HEK293 (cell line): ENCODE data around the gene VDR.

Experiments used
- CTCF ChIA-PET: fragments of 350-600 bp; formaldehyde crosslinking; extraction: SDS; loops from one replicate; lab custom pipeline; 2021; ENCODE audit warnings: antibody characterized with exemption; lab: Yijun Ruan, JAX
- POLR2A ChIA-PET: fragments of 300-600 bp; formaldehyde crosslinking; extraction: SDS; loops from one replicate; lab custom pipeline; 2020; ENCODE audit warnings: antibody characterized with exemption, inconsistent platforms; lab: Yijun Ruan, JAX
- H3K27ac ChIP-seq: fragments of 200-500 bp; sonication (Bioruptor generic); 2 replicates; pipeline ENCODE4 v1.5.1; 2014; ENCODE audit warnings: low read depth, low read length, control low read depth, inconsistent platforms; ENCODE audit errors: extremely low read depth
- H3K36me3 ChIP-seq, 2 experiments: fragments of 200-500 bp in 1 of 2; sonication (Bioruptor generic) in 1 of 2; 1 replicate in 1 of 2; 2 replicates in 1 of 2; pipeline ENCODE4 v1.5.1; 2014 to 2017; ENCODE audit warnings: inconsistent platforms in 2 of 2, low read length in 2 of 2; ENCODE audit not compliant: control insufficient read depth in 2 of 2, insufficient read depth in 1 of 2
- H3K4me1 ChIP-seq: fragments of 200-500 bp; sonication (Bioruptor generic); 2 replicates; pipeline ENCODE4 v1.5.1; 2014; ENCODE audit warnings: mild to moderate bottlenecking, low read length, inconsistent platforms; ENCODE audit not compliant: control insufficient read depth, insufficient read depth
- H3K4me3 ChIP-seq: 2 replicates; pipeline ENCODE4 v1.5.1; 2011; ENCODE audit warnings: low read depth, mild to moderate bottlenecking, control low read depth, low read length, moderate library complexity
- H3K9me3 ChIP-seq: fragments of 200-500 bp; sonication (Bioruptor generic); 2 replicates; pipeline ENCODE4 v1.5.1; 2014; ENCODE audit warnings: low read depth, low read length, inconsistent platforms; ENCODE audit not compliant: control insufficient read depth, insufficient read depth
- GLI2 ChIP-seq: fragments of 450-650 bp; formaldehyde crosslinking; IDR thresholded peaks from 2 replicates; pipeline ENCODE4; 2017; ENCODE audit warnings: missing biosample characterization, missing genetic modification characterization, low read depth, borderline replicate concordance
- GLIS1 ChIP-seq: fragments of 450-650 bp; formaldehyde crosslinking; IDR thresholded peaks from 2 replicates; pipeline ENCODE4 v1.5.1; 2016; ENCODE audit warnings: missing biosample characterization, missing genetic modification characterization
- KLF10 ChIP-seq: fragments of 450-650 bp; IDR thresholded peaks from 2 replicates; pipeline ENCODE4 v1.5.1; 2018; ENCODE audit warnings: missing biosample characterization, mild to moderate bottlenecking, missing genetic modification characterization
- KLF7 ChIP-seq: fragments of 450-650 bp; formaldehyde crosslinking; IDR thresholded peaks from 2 replicates; pipeline ENCODE4 v1.5.1; 2016; ENCODE audit warnings: missing biosample characterization, missing genetic modification characterization, borderline replicate concordance
- KLF9 ChIP-seq: fragments of 450-650 bp; formaldehyde crosslinking; IDR thresholded peaks from 2 replicates; pipeline ENCODE4 v1.5.1; 2016; ENCODE audit warnings: missing biosample characterization, missing genetic modification characterization, low read depth
- SP2 ChIP-seq: fragments of 450-650 bp; formaldehyde crosslinking; IDR thresholded peaks from 2 replicates; pipeline ENCODE4 v1.5.1; 2016; ENCODE audit warnings: missing biosample characterization, missing genetic modification characterization
- TCF7L2 ChIP-seq: IDR thresholded peaks from 2 replicates; pipeline ENCODE4 v1.6.1; 2011; ENCODE audit warnings: low read depth, mild to moderate bottlenecking, inconsistent platforms, low read length, moderate library complexity, borderline replicate concordance
- ZBTB1 ChIP-seq: fragments of 450-650 bp; formaldehyde crosslinking; IDR thresholded peaks from 2 replicates; pipeline ENCODE4 v1.5.1; 2016; ENCODE audit warnings: missing biosample characterization, missing genetic modification characterization
- ZEB2 ChIP-seq: fragments of 450-650 bp; formaldehyde crosslinking; IDR thresholded peaks from 2 replicates; pipeline ENCODE4 v1.5.1; 2016; ENCODE audit warnings: missing biosample characterization, missing genetic modification characterization
- ZFP3 ChIP-seq: fragments of 450-650 bp; formaldehyde crosslinking; IDR thresholded peaks from 2 replicates; pipeline ENCODE4 v1.5.1; 2016; ENCODE audit warnings: low read depth, missing biosample characterization, missing genetic modification characterization
- ZFP37 ChIP-seq: fragments of 450-650 bp; formaldehyde crosslinking; IDR thresholded peaks from 2 replicates; pipeline ENCODE4 v1.5.1; 2016; ENCODE audit warnings: missing biosample characterization, missing genetic modification characterization
- ZNF174 ChIP-seq: fragments of 450-650 bp; formaldehyde crosslinking; IDR thresholded peaks from 2 replicates; pipeline ENCODE4 v1.5.0; 2017; ENCODE audit warnings: missing biosample characterization, mild to moderate bottlenecking, missing genetic modification characterization
- ZNF2 ChIP-seq: fragments of 450-650 bp; formaldehyde crosslinking; IDR thresholded peaks from 2 replicates; pipeline ENCODE4 v1.5.1; 2016; ENCODE audit warnings: missing biosample characterization, missing genetic modification characterization
- ZNF23 ChIP-seq: fragments of 450-650 bp; formaldehyde crosslinking; IDR thresholded peaks from 2 replicates; pipeline ENCODE4 v1.5.1; 2016; ENCODE audit warnings: missing biosample characterization, missing genetic modification characterization, borderline replicate concordance
- ZNF391 ChIP-seq: fragments of 450-650 bp; formaldehyde crosslinking; IDR thresholded peaks from 2 replicates; pipeline ENCODE4 v1.5.1; 2016; ENCODE audit warnings: low read depth, missing biosample characterization, missing genetic modification characterization, borderline replicate concordance
- ZNF394 ChIP-seq: fragments of 450-650 bp; formaldehyde crosslinking; IDR thresholded peaks from 2 replicates; pipeline ENCODE4 v1.5.1; 2016; ENCODE audit warnings: missing biosample characterization, missing genetic modification characterization, mild to moderate bottlenecking, moderate library complexity, borderline replicate concordance
- ZNF398 ChIP-seq: fragments of 450-650 bp; formaldehyde crosslinking; IDR thresholded peaks from 2 replicates; pipeline ENCODE4 v1.5.1; 2017; ENCODE audit warnings: missing biosample characterization, missing genetic modification characterization
- ZNF514 ChIP-seq: fragments of 450-650 bp; formaldehyde crosslinking; IDR thresholded peaks from 2 replicates; pipeline ENCODE4 v1.5.1; 2016; ENCODE audit warnings: missing biosample characterization, missing genetic modification characterization
- ZNF530 ChIP-seq: fragments of 450-650 bp; formaldehyde crosslinking; IDR thresholded peaks from 2 replicates; pipeline ENCODE4 v1.5.1; 2016; ENCODE audit warnings: low read depth, missing biosample characterization, missing genetic modification characterization
- ZNF558 ChIP-seq: fragments of 450-650 bp; formaldehyde crosslinking; IDR thresholded peaks from 2 replicates; pipeline ENCODE4 v1.5.1; 2016; ENCODE audit warnings: missing biosample characterization, missing genetic modification characterization
- ZNF621 ChIP-seq: fragments of 450-650 bp; formaldehyde crosslinking; IDR thresholded peaks from 2 replicates; pipeline ENCODE4 v1.5.1; 2017; ENCODE audit warnings: missing biosample characterization, missing genetic modification characterization
- ZNF658 ChIP-seq: fragments of 450-650 bp; formaldehyde crosslinking; IDR thresholded peaks from 2 replicates; pipeline ENCODE4; 2016; ENCODE audit warnings: missing biosample characterization, missing genetic modification characterization
- ZNF660 ChIP-seq: fragments of 450-650 bp; IDR thresholded peaks from 2 replicates; pipeline ENCODE4 v1.5.1; 2018; ENCODE audit warnings: missing biosample characterization, mild to moderate bottlenecking, missing genetic modification characterization
- ZNF677 ChIP-seq: fragments of 450-650 bp; IDR thresholded peaks from 2 replicates; pipeline ENCODE4 v1.5.0; 2018; ENCODE audit warnings: missing biosample characterization, mild to moderate bottlenecking, missing genetic modification characterization, moderate library complexity
- ZNF692 ChIP-seq: fragments of 450-650 bp; formaldehyde crosslinking; IDR thresholded peaks from 2 replicates; pipeline ENCODE4 v1.5.1; 2016; ENCODE audit warnings: missing biosample characterization, missing genetic modification characterization
- ZNF747 ChIP-seq: fragments of 450-650 bp; formaldehyde crosslinking; IDR thresholded peaks from 2 replicates; pipeline ENCODE4 v1.5.1; 2016; ENCODE audit warnings: missing biosample characterization, missing genetic modification characterization
- ZNF776 ChIP-seq: fragments of 450-650 bp; formaldehyde crosslinking; IDR thresholded peaks from 2 replicates; pipeline ENCODE4 v1.5.0; 2017; ENCODE audit warnings: missing biosample characterization, missing genetic modification characterization, borderline replicate concordance
- ZNF785 ChIP-seq: fragments of 450-650 bp; formaldehyde crosslinking; IDR thresholded peaks from 2 replicates; pipeline ENCODE4 v1.5.1; 2016; ENCODE audit warnings: missing biosample characterization, missing genetic modification characterization
- ZNF791 ChIP-seq: fragments of 450-650 bp; formaldehyde crosslinking; IDR thresholded peaks from 2 replicates; pipeline ENCODE4 v1.5.1; 2016; ENCODE audit warnings: missing biosample characterization, missing genetic modification characterization
- TF ChIP-seq, protein P1 (sequence below): fragments of 450-650 bp; formaldehyde crosslinking; IDR thresholded peaks from 2 replicates; pipeline ENCODE4 v1.5.1; 2016; ENCODE audit warnings: missing biosample characterization, missing genetic modification characterization

The VDR gene

DNA sequence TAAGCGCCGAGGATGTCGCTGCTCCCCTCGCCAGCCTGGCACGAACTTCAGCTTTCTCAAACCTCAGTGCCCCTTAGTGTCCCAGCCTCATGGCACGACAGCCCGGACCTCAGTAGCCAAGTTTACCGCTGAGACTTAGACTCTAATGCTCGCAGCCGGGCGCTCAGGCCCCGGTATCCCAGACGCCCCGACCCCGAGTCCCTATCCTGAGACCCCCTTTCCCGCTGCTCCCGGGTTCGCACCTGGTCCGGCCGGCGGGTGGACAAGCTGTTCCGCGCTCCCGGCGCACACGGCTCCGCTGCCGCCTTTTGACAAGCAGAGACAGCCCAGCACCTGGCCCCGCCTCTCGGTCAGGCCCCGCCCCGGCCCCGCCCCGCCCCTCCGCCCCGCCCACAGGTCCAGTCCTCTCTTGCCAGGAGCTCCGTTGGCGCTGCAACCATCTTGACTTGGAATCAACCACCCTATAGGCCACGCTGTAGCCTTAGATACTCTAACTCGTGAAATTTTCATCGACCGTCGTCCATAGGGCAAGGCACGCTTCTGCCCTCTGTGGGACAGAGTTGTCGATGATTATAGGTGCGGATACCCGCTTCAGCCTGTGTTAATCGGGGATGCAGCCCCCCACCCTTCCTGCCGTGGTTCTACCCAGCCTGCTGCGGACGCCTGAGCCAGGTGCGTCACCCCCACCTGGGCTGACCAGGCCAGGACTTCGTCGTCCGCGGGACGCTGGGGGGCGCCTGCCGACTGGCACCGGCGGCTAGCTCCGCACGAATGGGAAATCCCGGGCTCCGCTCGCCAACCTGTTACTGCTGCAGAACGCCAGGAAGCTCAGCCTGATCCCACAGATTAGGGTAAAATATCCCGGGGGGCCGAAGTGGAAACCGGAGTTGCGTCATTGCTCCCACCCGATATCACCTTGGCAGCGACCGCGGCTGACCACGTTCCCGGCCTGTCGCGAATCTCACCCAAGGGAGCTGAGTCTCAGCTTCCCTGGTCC, at the start of gene VDR:
TSS of gene VDR (minus strand) at position 282 of the 997 bp plus-strand sequence. CDS start 25,881 bp downstream, outside the sequence.
- Histone ChIP-seq H3K4me3 (peak within 1 kb of the TSS; percentile 56), H3K27ac (peak within 1 kb of the TSS; percentile 48; the same call in 1 of the 2 replicates), H3K9me3 (no peaks in the 10 kb centered on the region), H3K36me3 (no peaks in the 10 kb centered on the region), H3K4me1 (peaks cover 14% of the 10 kb centered on the region)
- CTCF ChIA-PET, result interaction anchor here (0.5 to 2.7 kb wide), 18 partner anchors 8 to 717 kb away, joined by 3 to 21 read pairs (median 4); partner anchors contain the start of gene TMEM106C
- POLR2A ChIA-PET, result interaction anchor here (0.6 to 1.6 kb wide), 19 partner anchors 8 to 289 kb away, joined by 3 to 8 read pairs (median 4); partner anchors contain the start of genes PFKM and TMEM106C
- TF ChIP-seq, protein P1, sequence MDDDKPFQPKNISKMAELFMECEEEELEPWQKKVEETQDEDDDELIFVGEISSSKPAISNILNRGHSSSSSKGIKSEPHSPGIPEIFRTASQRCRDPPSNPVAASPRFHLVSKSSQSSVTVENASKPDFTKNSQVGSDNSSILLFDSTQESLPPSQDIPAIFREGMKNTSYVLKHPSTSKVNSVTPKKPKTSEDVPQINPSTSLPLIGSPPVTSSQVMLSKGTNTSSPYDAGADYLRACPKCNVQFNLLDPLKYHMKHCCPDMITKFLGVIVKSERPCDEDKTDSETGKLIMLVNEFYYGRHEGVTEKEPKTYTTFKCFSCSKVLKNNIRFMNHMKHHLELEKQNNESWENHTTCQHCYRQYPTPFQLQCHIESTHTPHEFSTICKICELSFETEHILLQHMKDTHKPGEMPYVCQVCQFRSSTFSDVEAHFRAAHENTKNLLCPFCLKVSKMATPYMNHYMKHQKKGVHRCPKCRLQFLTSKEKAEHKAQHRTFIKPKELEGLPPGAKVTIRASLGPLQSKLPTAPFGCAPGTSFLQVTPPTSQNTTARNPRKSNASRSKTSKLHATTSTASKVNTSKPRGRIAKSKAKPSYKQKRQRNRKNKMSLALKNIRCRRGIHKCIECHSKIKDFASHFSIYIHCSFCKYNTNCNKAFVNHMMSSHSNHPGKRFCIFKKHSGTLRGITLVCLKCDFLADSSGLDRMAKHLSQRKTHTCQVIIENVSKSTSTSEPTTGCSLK, result no peak
- TF ChIP-seq ZNF660 (tag by site-specific recombination) (peak; percentile 37), GLIS1 (tag by site-specific recombination) (peak; percentile 68), ZNF394 (tag by site-specific recombination) (peak; percentile 37; the same call in 1 of the 2 replicates), ZNF785 (tag by site-specific recombination) (no peak), ZNF530 (tag by site-specific recombination) (no peak), KLF9 (peak; percentile 35), ZNF677 (tag by site-specific recombination) (no peak), ZNF514 (tag by site-specific recombination) (no peak), ZNF391 (tag by site-specific recombination) (no peak), ZNF174 (tag by site-specific recombination) (no peak), ZNF658 (tag by site-specific recombination) (no peak), ZBTB1 (tag by site-specific recombination) (no peak), ZNF558 (no peak), GLI2 (tag by site-specific recombination) (no peak), ZNF747 (tag by site-specific recombination) (no peak), ZNF776 (tag by site-specific recombination) (no peak), KLF10 (no peak), ZNF398 (tag by site-specific recombination) (no peak), KLF7 (no peak), TCF7L2 (no peak), ZFP3 (tag by site-specific recombination) (no peak), ZNF621 (tag by site-specific recombination) (no peak), ZNF2 (tag by site-specific recombination) (peak; percentile 86), ZFP37 (tag by site-specific recombination) (peak; percentile 32; the same call in 1 of the 2 replicates), SP2 (tag by site-specific recombination) (0 out of 2 replicates have a peak, but pooled peaks have one; percentile 30), ZNF692 (peak; percentile 50; the same call in 1 of the 2 replicates), ZNF791 (tag by site-specific recombination) (no peak), ZEB2 (peak; percentile 53), ZNF23 (tag by site-specific recombination) (no peak)
